Measurements from ENCODE around the gene NPC1. TPM values are rescaled to one million over a fixed set of nuclear protein-coding genes. Genes with fewer than 3 reads are reported as not detected.

Gene NPC1
- polyA plus RNA-seq (2011; rRNA removed) (42.5 and 45.0 TPM in 2 replicates), polyA plus RNA-seq (2017; fragmentation: RNase III; extraction: RNeasy Plus Mini Kit Qiagen cat#74134 plus additional on column Dnase treatment) (56.9 to 69.2 TPM (median 61.4 TPM) in 3 replicates), polyA minus RNA-seq (2011; rRNA and poly(A)+ RNA removed) (121 and 124 TPM in 2 replicates)
- 31.4 and 37.2 TPM in 2 replicates for polyA plus RNA-seq (2012; cell fraction: cytosol; rRNA removed)
- 106 and 115 TPM in 2 replicates for polyA plus RNA-seq (2012; cell fraction: nucleus; rRNA removed)

GRCh38 chr18:23586249-23587196 is at the start of gene NPC1:
Gene NPC1 (minus strand): TSS chr18:23586506. CDS start chr18:23586343, 163 bp downstream.
- H3K4me3 ChIP-seq, result peak within 1 kb of the TSS; percentile 93
- POLR2A ChIA-PET, result no interaction called here
- H3K4me2 ChIP-seq, result peak within 1 kb of the TSS; percentile 84
- no peaks in the 10 kb centered on the region for H3K9me3 ChIP-seq
- DNase-seq (ENCODE audit: low read depth in 1 of 2, low spot score in 1 of 2), result peak; percentile 74 to 92
- H3K4me1 ChIP-seq, result peaks cover 54% of the 10 kb centered on the region
- FAIRE-seq, result no peak
- TF ChIP-seq FOSL2 (IDR thresholded peaks at IDR 0.05) (0 out of 2 replicates have a peak, but pooled peaks have one; percentile 33), FOSL2 (CRISPR knock-in tag; IDR thresholded peaks at IDR 0.05) (peak; percentile 57), ESRRA (IDR thresholded peaks at IDR 0.05; ENCODE audit: borderline replicate concordance, low read length) (no peak), EP300 (IDR thresholded peaks at IDR 0.05) (peak in 1 of 2 experiments; percentile 61; a peak in 1 of 5 replicates), RAD21 (conservative IDR thresholded peaks at IDR 0.05 in 1 of 2, IDR thresholded peaks at IDR 0.05 in 1 of 2) (peak; percentile 45 to 75), MAFK (IDR thresholded peaks at IDR 0.05; ENCODE audit: partially characterized antibody) (no peak), JUN (IDR thresholded peaks at IDR 0.05) (peak; percentile 65 to 86; a peak in 4 of 5 replicates), REST (IDR thresholded peaks at IDR 0.05) (peak; percentile 50), JUNB (IDR thresholded peaks at IDR 0.05) (peak; percentile 18; the same call in 1 of the 2 replicates), EHF (CRISPR knock-in tag; IDR thresholded peaks at IDR 0.05) (no peak), TFCP2L1 (CRISPR knock-in tag; IDR thresholded peaks at IDR 0.05) (0 out of 2 replicates have a peak, but pooled peaks have one; percentile 73), POLR2A (IDR thresholded peaks at IDR 0.05; ENCODE audit: low read length) (peak; percentile 57), PHF8 (IDR thresholded peaks at IDR 0.05; ENCODE audit: borderline replicate concordance, low read depth) (peak; percentile 90), SMC3 (IDR thresholded peaks at IDR 0.05) (peak; percentile 72)
- TF ChIP-seq, protein P1, sequence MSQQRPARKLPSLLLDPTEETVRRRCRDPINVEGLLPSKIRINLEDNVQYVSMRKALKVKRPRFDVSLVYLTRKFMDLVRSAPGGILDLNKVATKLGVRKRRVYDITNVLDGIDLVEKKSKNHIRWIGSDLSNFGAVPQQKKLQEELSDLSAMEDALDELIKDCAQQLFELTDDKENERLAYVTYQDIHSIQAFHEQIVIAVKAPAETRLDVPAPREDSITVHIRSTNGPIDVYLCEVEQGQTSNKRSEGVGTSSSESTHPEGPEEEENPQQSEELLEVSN (IDR thresholded peaks at IDR 0.05; ENCODE audit: borderline replicate concordance, low read depth), result 0 out of 2 replicates have a peak, but pooled peaks have one; percentile 29
- TF ChIP-seq, protein P2, sequence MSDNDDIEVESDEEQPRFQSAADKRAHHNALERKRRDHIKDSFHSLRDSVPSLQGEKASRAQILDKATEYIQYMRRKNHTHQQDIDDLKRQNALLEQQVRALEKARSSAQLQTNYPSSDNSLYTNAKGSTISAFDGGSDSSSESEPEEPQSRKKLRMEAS (IDR thresholded peaks at IDR 0.05), result peak; percentile 3; the same call in 1 of the 2 replicates
- TF ChIP-seq, protein P3, sequence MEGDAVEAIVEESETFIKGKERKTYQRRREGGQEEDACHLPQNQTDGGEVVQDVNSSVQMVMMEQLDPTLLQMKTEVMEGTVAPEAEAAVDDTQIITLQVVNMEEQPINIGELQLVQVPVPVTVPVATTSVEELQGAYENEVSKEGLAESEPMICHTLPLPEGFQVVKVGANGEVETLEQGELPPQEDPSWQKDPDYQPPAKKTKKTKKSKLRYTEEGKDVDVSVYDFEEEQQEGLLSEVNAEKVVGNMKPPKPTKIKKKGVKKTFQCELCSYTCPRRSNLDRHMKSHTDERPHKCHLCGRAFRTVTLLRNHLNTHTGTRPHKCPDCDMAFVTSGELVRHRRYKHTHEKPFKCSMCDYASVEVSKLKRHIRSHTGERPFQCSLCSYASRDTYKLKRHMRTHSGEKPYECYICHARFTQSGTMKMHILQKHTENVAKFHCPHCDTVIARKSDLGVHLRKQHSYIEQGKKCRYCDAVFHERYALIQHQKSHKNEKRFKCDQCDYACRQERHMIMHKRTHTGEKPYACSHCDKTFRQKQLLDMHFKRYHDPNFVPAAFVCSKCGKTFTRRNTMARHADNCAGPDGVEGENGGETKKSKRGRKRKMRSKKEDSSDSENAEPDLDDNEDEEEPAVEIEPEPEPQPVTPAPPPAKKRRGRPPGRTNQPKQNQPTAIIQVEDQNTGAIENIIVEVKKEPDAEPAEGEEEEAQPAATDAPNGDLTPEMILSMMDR (IDR thresholded peaks at IDR 0.05), result peak; percentile 61
- WGBS (ENCODE audit: missing lambda C conversion rate), result under 1% methylated on average over 26 of the region's 95 CpGs
- peak within 1 kb of the TSS; percentile 98 to 99 for H3K27ac ChIP-seq
- ATAC-seq, result peak; percentile 95 to 97
- CTCF ChIA-PET, result interaction anchor here (0.8 to 2.8 kb wide), 6 partner anchors 55 to 117 kb away, joined by 3 to 11 read pairs (median 7); no protein-coding TSS in a partner anchor

DNA sequence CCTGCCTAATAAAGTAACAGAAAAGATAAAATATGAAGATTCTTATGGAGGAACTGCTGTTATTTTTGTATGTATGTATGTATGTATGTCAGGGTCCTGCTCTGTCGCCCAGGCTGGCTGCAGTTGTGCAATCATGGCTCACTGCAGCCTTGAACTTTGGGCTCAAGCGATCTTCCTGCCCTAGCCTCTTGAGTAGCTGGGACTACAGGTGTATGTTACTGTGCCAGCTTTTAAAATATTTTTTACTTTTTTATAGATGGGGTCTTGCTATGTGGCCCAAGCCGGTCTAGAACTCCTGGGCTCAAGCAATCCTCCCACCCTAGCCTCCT is 49.7 kb upstream of the NPC1 start:
- no peak for TF ChIP-seq JUNB (IDR thresholded peaks at IDR 0.05)
- no peak for TF ChIP-seq ZFP36 (IDR thresholded peaks at IDR 0.05; ENCODE audit: borderline replicate concordance, partially characterized antibody)
- 0 out of 4 replicates have a peak, but pooled peaks of 1 of the 2 experiments have one; percentile 13 for TF ChIP-seq CEBPB (IDR thresholded peaks at IDR 0.05)
- TF ChIP-seq GATA3 (IDR thresholded peaks at IDR 0.05; ENCODE audit: borderline replicate concordance), result no peak
- no peak for TF ChIP-seq FOSB (CRISPR knock-in tag; IDR thresholded peaks at IDR 0.05)
- FAIRE-seq (no peak), DNase-seq (ENCODE audit: low read depth in 1 of 2, low spot score in 1 of 2) (no peak), ATAC-seq (no peak)
- Histone ChIP-seq H3K4me1 (peaks cover 33% of the 10 kb centered on the region), H3K9me3 (no peaks in the 10 kb centered on the region), H3K4me2 (peak overlapping the region; percentile 36; the same call in 2 of the 3 replicates), H3K27ac (peak overlapping the region; percentile 41 to 77), H3K4me3 (no peak overlapping the region)
- CTCF ChIA-PET, result interaction anchor here (0.7 to 5.0 kb wide), 3 partner anchors 9 to 67 kb away, joined by 3 to 20 read pairs (median 4); no protein-coding TSS in a partner anchor
- WGBS (ENCODE audit: missing lambda C conversion rate), result 94% methylated on average over 3 of the region's 3 CpGs
- POLR2A ChIA-PET, result no interaction called here

Measured in A549 (cell line).